Adipose tissue (tissue), 3 donors: ENCODE results near the gene IL17RB. TPM values are rescaled to one million over a fixed set of nuclear protein-coding genes. Genes with fewer than 3 reads are reported as not detected.

Experiments used
- H3K27ac ChIP-seq: one replicate; pipeline ENCODE4 v1.5.1; 2013; ENCODE audit warnings: low read depth, low read length
- WGBS, 3 donors: extraction: QIAGEN DNeasy Blood & Tissue Kit; methylation state at CpG; one replicate each; pipeline ENCODE4 v1.1.7; 2013; 5-methylcytosine and 5-hydroxymethylcytosine counted together
- polyA plus RNA-seq, 3 donors: library from polyadenylated mRNA; stranded (reverse); fragments of 200-250 nt; gene quantifications; one replicate each; pipeline ENCODE4 v1.2.3, GENCODE V29; 2013
- donor health status: healthy with polysubstance abuse.
- donor health status: Bipolar disorder and iron deficiency.
- donor health status: healthy.

The IL17RB gene
- polyA plus RNA-seq, 3 donors = 0.22 to 3.5 (median 0.46) TPM

- 36 to 94% (median 81%) methylated on average over 9 of the region's 9 CpGs for WGBS, 3 donors
- H3K27ac ChIP-seq = no peak overlapping the region
Observed at GRCh38 chr3:53844262-53845102, 1.9 kb upstream of the IL17RB start.

GRCh38 chr3:53845103-53845880 is 1.1 kb upstream of the IL17RB start:
- no peak overlapping the region for H3K27ac ChIP-seq
- WGBS, 3 donors = 8 to 18% (median 17%) methylated on average over 25 of the region's 25 CpGs

GRCh38 chr3:53845881-53846133 is 561 bp upstream of the IL17RB start:
- WGBS, 3 donors = 0 to 1% (median 1%) methylated on average over 32 to 34 of the region's 34 CpGs
- no peak overlapping the region for H3K27ac ChIP-seq

- 53 to 65% (median 58%) methylated on average over 10 of the region's 10 CpGs for WGBS, 3 donors
- H3K27ac ChIP-seq = no peak overlapping the region
Observed at GRCh38 chr3:53846851-53847155, 435 bp downstream of the IL17RB start.

GRCh38 chr3:53849916-53850315 is 3.5 kb downstream of the IL17RB start:
- H3K27ac ChIP-seq = no peak overlapping the region
- WGBS, 3 donors = 95 to 98% (median 97%) methylated on average over 7 of the region's 7 CpGs

GRCh38 chr3:53850895-53851294 is 4.5 kb downstream of the IL17RB start:
- 42 to 50% (median 43%) methylated on average over 5 of the region's 5 CpGs for WGBS, 3 donors
- no peak overlapping the region for H3K27ac ChIP-seq

- H3K27ac ChIP-seq = no peak overlapping the region
- WGBS, 3 donors = 62 to 69% (median 66%) methylated on average over 7 of the region's 7 CpGs
Observed at GRCh38 chr3:53856964-53857363, 10.6 kb downstream of the IL17RB start.

GRCh38 chr3:53858096-53858741 is 11.9 kb downstream of the IL17RB start:
- H3K27ac ChIP-seq = no peak overlapping the region
- 74 to 91% (median 87%) methylated on average over 7 of the region's 7 CpGs for WGBS, 3 donors

GRCh38 chr3:53859178-53859577 is 12.8 kb downstream of the IL17RB start:
- WGBS, 3 donors = 94 to 95% (median 94%) methylated on average over 6 of the region's 6 CpGs
- no peak overlapping the region for H3K27ac ChIP-seq

GRCh38 chr3:53860196-53860595 is 13.8 kb downstream of the IL17RB start:
- H3K27ac ChIP-seq = no peak overlapping the region
- WGBS, 3 donors = 80 to 88% (median 86%) methylated on average over 4 of the region's 4 CpGs

GRCh38 chr3:53862241-53862640 is 15.9 kb downstream of the IL17RB start:
- no peak overlapping the region for H3K27ac ChIP-seq
- WGBS, 3 donors = 95 to 96% (median 96%) methylated on average over 3 of the region's 3 CpGs

- WGBS, 3 donors = 89 to 94% (median 90%) methylated on average over 1 of the region's 1 CpG
- no peak overlapping the region for H3K27ac ChIP-seq
Observed at GRCh38 chr3:53863145-53863544, 16.8 kb downstream of the IL17RB start.

GRCh38 chr3:53865732-53866499 is 19.5 kb downstream of the IL17RB start:
- WGBS, 3 donors = 90 to 94% (median 92%) methylated on average over 5 of the region's 5 CpGs
- no peak overlapping the region for H3K27ac ChIP-seq

- WGBS, 3 donors = 51 to 71% (median 68%) methylated on average over 10 of the region's 10 CpGs
- H3K27ac ChIP-seq = no peak overlapping the region
Observed at GRCh38 chr3:53880396-53881345, 34.3 kb downstream of the IL17RB start.

GRCh38 chr3:53881691-53882593 is 35.6 kb downstream of the IL17RB start, which contains the start of gene ACTR8:
ACTR8 (minus strand) TSS chr3:53882152; CDS start chr3:53882101, 51 bp downstream.
- 1% methylated on average over 64 to 65 of the region's 65 CpGs for WGBS, 3 donors
- H3K27ac ChIP-seq = no peak within 1 kb of the TSS

- no peak overlapping the region for H3K27ac ChIP-seq
- 65 to 92% (median 92%) methylated on average over 4 of the region's 4 CpGs for WGBS, 3 donors
Observed at GRCh38 chr3:53883008-53883407, 36.6 kb downstream of the IL17RB start.

GRCh38 chr3:53884623-53885022 is 38.3 kb downstream of the IL17RB start:
- WGBS, 3 donors = 95 to 96% (median 95%) methylated on average over 11 of the region's 11 CpGs
- H3K27ac ChIP-seq = no peak overlapping the region
